Thoracic aorta (tissue), 2 donors: ENCODE measurements around the gene UNC5B. TPM values are rescaled to one million over a fixed set of nuclear protein-coding genes. Genes with fewer than 3 reads are reported as not detected.

Experiments used
- ATAC-seq: fragments of 150-250 bp; one replicate; pipeline ENCODE4 v1.8.0; 2017; ENCODE audit warnings: low read depth; ENCODE audit not compliant: insufficient number of reproducible peaks, low FRiP score
- DNase-seq: peaks from one replicate; pipeline ENCODE4 v3.0.0-alpha.2; 2020; ENCODE audit warnings: low spot score
- H3K27ac ChIP-seq, 2 donors: fragments of 200-600 bp; sonication (generic); 1 replicate in 1 of 2; 2 replicates in 1 of 2; pipeline ENCODE4 v1.5.1; 2016; ENCODE audit warnings: mild to moderate bottlenecking in 2 of 2, moderate library complexity in 2 of 2
- H3K27me3 ChIP-seq: fragments of 200-600 bp; sonication (generic); replicated peaks from 2 replicates; pipeline ENCODE4 v1.6.0; 2016; ENCODE audit warnings: mild to moderate bottlenecking; ENCODE audit not compliant: insufficient read depth
- H3K36me3 ChIP-seq: fragments of 200-600 bp; sonication (generic); one replicate; pipeline ENCODE4 v1.5.1; 2016
- H3K4me1 ChIP-seq, 2 donors: fragments of 200-600 bp; sonication (generic); 1 replicate in 1 of 2; 2 replicates in 1 of 2; pipeline versions ENCODE4 v1.5.1 to v1.6.0; 2016; ENCODE audit warnings: low read depth in 2 of 2, mild to moderate bottlenecking in 1 of 2; ENCODE audit not compliant: control insufficient read depth in 1 of 2
- H3K4me3 ChIP-seq: fragments of 200-600 bp; sonication (generic); 2 replicates; pipeline ENCODE4 v1.5.1; 2016; ENCODE audit warnings: mild to moderate bottlenecking
- H3K9me3 ChIP-seq: fragments of 200-600 bp; sonication (generic); 2 replicates; pipeline ENCODE4 v1.5.1; 2016
- CTCF ChIP-seq: fragments of 200-600 bp; sonication (generic); IDR thresholded peaks from one replicate; pipeline ENCODE4 v1.5.1; 2019; ENCODE audit warnings: antibody characterized with exemption
- total RNA-seq, 2 donors: library from RNA; depleted of rRNA; stranded (reverse); fragments of >200 nt; gene quantifications; one replicate each; pipeline versions ENCODE4 v1.1.0 to v1.2.3, GENCODE V29; 2016

Gene UNC5B
- total RNA-seq, 2 donors from 2014 or later = 18.3 to 24.2 TPM

GRCh38 chr10:71320592-71320991, 108.2 kb downstream of the UNC5B start:
- no peaks in the 10 kb centered on the region for H3K36me3 ChIP-seq
- ATAC-seq (no peak), DNase-seq (no peak)
- H3K9me3 ChIP-seq = no peaks in the 10 kb centered on the region
- no peak overlapping the region for H3K27ac ChIP-seq
- H3K27me3 ChIP-seq = no peaks in the 10 kb centered on the region
- H3K4me3 ChIP-seq = no peak overlapping the region
- peaks cover 4 to 18% of the 10 kb centered on the region in 2 donors for H3K4me1 ChIP-seq
- TF ChIP-seq CTCF = no peak

GRCh38 chr10:71321386-71321785, 109.0 kb downstream of the UNC5B start:
- TF ChIP-seq CTCF = no peak
- no peak overlapping the region for H3K27ac ChIP-seq
- no peak for ATAC-seq

GRCh38 chr10:71323407-71323806, 111.0 kb downstream of the UNC5B start:
- no peak for ATAC-seq
- H3K4me3 ChIP-seq = no peak overlapping the region
- no peak overlapping the region for H3K27ac ChIP-seq
- H3K36me3 ChIP-seq = no peaks in the 10 kb centered on the region
- no peaks in the 10 kb centered on the region for H3K9me3 ChIP-seq
- TF ChIP-seq CTCF = no peak
- H3K27me3 ChIP-seq = no peaks in the 10 kb centered on the region
- peaks cover 4 to 17% of the 10 kb centered on the region in 2 donors for H3K4me1 ChIP-seq
- DNase-seq = no peak

More at GRCh38 chr10:71321386-71321785, 109.0 kb downstream of the UNC5B start:
- Histone ChIP-seq H3K27me3 (no peaks in the 10 kb centered on the region), H3K9me3 (no peaks in the 10 kb centered on the region), H3K36me3 (no peaks in the 10 kb centered on the region), H3K4me3 (no peak overlapping the region), H3K4me1 (peaks cover 4 to 18% of the 10 kb centered on the region in 2 donors)
- DNase-seq = no peak

GRCh38 chr10:71324743-71325142, 112.4 kb downstream of the UNC5B start:
- H3K4me1 ChIP-seq = peaks cover 3 to 8% of the 10 kb centered on the region in 2 donors
- H3K27me3 ChIP-seq = no peaks in the 10 kb centered on the region
- no peaks in the 10 kb centered on the region for H3K9me3 ChIP-seq
- no peak overlapping the region for H3K4me3 ChIP-seq
- no peak for TF ChIP-seq CTCF
- no peak for DNase-seq
- no peak overlapping the region for H3K27ac ChIP-seq
- H3K36me3 ChIP-seq = no peaks in the 10 kb centered on the region
- ATAC-seq = no peak

DNA sequence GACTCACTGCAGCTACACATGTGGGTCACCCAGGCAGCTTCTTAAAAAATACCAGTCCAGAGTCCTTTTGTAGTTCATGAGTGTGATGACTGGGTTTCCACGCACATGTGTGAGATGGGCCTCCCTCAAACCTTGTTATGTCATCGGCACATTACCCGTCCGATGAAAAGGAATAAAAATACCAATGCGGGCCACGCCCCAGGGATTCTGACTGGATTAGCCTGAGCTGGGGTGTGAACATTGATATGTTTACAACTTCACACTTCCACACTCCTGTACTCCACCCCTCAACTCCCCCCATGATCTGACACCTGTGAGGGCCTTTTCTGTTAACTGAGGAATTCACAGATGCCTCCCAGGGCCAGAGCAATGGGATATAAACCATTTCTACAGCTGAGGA, 112.9 kb downstream of the UNC5B start:
- H3K27me3 ChIP-seq = no peaks in the 10 kb centered on the region
- H3K4me3 ChIP-seq = no peak overlapping the region
- no peaks in the 10 kb centered on the region for H3K9me3 ChIP-seq
- no peak for TF ChIP-seq CTCF
- no peak overlapping the region for H3K27ac ChIP-seq
- H3K36me3 ChIP-seq = no peaks in the 10 kb centered on the region
- ATAC-seq (no peak), DNase-seq (no peak)
- peaks cover 0 to 4% of the 10 kb centered on the region in 2 donors for H3K4me1 ChIP-seq
